Activated T-cell treated with anti-CD3 and anti-CD28 coated beads for 1 hour (primary cell): ENCODE data around the gene IFNLR1.
"Not testable (repeated sequence)": the region's sequence is repeated elsewhere in the genome, so short reads cannot be mapped to it uniquely, and the experiment has no call there.

Experiments used
- DNase-seq: peaks from one replicate; pipeline ENCODE4 v3.0.0-alpha.2; 2020; ENCODE audit warnings: low read depth

The IFNLR1 gene

DNA sequence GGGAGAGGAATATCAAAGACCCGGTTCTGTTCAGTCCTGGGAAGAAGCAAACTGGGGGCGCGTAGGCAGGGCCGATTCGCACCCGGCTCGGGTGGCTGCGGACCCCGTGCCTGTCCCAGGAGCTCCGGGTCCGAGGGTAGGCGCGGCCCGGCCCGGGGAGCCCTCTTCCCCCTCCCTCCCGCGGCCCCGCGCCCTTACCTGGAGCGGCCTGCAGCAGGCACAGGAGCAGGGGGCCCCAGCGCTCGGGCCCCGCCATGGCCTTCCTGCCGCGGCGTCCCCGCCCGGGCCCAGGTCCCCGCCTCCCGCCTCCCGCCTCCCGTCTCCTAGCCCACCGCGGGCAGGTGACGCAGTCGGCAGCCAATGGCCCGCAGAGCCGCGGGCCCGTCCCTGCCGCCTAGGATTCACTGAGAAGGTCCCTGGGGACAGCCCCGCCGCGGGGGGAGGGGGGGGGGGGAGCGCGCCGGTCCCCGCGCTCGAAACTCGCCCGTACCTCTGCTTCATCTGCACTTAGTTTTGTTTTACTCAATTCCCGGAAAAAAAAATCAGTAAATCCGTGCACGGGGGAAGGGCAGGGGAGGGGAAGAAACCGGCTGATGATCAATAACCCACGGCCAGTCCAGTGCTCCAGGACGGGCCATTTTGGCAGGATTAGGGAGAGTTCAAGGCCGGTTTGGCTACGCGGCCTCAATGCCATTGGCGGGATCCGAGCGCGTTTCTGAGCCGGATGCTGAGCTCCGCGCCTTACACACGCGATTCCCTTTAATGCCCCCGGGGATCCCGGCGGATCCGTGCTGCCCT lies at the start of gene IFNLR1:
IFNLR1 (minus strand) TSS at position 297 of the 798 bp plus-strand sequence; CDS start at position 256, 41 bp downstream.
- DNase-seq: peak; percentile 43

GRCh38 chr1:24235921-24236788 lies 49.1 kb upstream of the IFNLR1 start:
- DNase-seq: no peak

DNA sequence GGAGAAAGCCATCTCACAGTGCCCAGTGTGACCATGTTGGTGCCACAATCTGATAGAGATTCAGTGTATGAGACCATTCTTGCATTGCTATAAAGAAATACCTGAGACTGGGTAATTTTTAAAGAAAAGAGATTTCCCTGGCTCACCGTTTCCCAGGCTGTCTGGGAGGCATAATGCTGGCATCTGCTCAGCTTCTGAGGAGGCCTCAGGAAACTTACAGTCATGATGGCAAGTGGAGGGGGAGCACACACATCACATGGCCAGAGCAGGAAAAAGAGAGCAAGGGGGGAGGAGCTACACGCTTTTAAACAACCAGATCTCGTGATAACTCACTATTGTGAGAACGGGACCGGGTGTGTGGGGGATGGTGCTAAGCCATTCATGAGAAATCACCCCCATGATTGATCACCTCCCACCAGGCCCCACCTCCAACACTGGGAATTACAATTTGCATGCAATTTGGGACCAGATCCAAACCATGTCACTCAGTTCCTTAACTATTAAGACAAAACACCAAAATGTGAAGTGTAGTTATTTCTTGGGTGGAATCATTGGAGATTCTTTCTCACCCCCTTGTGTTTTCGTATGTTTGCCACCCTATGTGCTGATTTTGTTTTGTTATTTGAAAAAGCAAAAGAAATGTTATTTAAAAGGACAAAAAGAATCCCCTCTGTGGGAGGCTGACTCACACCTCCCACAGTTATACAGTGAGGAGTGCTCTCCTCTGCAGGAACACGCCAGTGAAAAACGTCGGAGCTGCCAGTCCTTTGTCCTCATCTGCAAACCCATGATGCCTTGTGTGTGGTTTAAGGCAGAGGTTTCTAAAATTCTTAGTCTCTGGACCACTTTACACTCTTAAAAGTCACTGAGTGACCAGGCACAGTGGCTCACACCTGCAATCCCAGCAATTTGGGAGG lies 46.9 kb upstream of the IFNLR1 start:
- no peak for DNase-seq

- no peak for DNase-seq
These were observed 44.6 kb upstream of the IFNLR1 start for GRCh38 chr1:24231701-24232100.

DNA sequence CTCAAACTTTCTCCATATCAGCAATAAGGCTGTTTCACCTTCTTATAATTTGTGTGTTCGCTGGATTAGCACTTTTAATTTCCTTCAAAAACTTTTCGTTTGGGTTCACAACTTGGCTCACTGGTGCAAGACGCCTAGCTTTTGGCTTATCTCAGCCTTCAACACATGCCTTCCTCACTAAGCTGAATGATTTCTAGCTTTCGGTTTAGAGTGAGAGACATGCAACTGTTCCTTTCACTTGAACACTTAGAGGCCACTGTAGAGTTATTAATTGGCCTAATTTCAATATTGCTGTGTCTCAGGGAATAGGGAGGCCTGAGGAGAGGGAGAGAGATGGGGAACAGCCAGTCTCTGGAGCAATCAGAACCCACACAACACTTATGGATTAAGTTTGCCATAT lies 41.2 kb upstream of the IFNLR1 start:
- DNase-seq: no peak

DNA sequence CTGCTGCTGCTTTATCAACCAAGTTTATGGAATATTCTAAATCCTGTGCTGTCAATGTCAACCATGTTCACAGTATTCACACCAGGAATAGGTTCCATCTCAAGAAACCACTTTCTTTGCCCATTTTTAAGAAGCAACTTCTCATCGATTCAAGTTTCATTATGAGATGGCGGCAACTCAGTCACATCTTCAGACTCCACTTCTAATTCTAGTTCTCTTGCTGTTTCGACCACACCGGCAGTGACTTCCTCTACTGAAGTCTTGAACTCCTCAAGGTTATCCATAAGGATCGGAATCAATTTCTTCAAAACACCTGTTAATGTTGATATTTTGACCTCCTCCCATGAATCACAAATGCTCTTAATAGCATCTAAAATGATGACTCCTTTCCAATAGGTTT lies 39.7 kb upstream of the IFNLR1 start:
- DNase-seq: no peak

DNA sequence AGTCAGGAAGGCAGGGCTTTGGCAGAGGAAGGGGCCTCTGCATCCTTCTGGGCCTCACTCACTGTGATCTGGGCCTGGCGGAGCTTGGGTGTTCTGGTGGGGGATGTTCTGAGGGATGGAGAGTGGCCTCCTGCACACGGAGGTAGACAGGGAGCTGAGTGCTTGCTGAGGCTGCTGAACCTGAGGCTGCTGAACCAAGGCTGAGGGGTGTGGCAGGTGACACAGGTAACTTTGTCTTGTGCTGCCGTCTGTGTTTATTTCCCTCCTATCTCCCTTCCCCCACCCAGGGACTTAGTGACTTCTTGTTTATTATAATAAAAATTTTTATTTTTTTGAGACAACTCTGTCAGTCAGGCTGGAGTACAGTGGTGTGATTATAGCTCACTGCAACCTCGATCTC lies 37.7 kb upstream of the IFNLR1 start:
- DNase-seq: no peak

GRCh38 chr1:24224086-24224485 lies 37.0 kb upstream of the IFNLR1 start:
- no peak for DNase-seq

DNA sequence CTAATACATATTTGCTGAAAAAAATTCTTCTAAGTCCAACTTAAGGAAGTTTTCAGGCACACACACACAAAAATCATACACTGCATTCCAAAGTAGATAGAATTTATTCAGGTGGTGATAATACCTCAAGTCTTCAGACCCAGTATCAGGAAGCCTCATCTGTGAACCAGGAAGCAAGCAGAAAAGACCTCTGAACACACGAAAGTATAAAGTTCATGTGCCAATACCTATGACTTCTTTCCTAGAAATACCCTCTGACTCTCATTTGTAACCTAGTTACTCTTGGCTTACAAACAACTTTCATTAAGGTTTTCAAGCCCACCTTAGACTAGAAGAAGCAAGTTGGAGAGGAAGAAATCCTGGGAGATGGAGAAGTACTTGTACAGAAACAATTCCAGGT lies 35.7 kb upstream of the IFNLR1 start:
- DNase-seq: no peak

DNA sequence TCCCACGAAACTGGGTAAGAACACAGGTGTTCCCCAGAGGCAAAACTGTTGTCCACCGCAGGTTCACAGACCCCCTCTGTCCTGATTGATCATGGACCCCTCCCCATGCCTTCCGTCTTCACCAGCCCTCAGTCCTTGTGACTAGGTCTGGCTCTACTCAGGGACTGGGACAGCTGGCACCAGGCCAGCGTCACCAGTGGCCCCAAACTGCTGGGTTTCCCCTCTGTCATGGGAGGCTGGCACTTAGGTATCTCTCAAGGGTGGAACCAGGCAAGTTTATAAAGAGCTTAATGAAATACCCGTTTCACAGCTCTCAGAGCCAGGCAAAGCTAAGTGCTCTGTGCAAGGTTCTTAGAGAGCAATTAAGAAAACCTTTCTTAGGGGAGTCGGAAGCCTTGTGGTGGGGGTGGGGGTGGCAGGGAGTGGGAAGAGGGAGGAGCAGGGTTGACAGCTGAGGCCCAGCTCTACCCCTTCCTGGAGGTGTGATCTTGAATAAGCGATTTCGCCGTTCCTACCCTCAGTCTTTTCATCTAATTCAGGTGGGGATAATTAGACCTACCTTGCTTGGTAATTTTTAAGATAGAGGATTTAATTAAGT lies 35.0 kb upstream of the IFNLR1 start:
- no peak for DNase-seq

DNA sequence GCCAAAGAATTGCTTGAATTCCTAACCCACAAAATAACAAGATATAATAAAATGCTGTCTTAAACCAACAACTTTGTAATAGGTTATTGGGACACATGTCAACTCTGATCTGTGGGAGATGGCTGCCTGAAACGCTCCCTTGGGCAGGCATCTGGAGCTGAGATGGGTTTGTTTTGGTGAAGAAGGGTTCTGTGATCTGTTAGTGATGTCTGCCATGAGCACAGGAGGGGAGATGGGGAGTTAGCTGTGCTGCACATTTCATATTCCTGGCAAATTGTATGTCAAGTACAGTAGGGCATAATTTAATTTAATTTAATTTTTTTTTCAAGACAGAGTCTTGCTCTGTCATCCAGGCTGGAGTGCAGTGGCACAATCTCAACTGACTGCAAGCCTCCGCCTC lies 34.2 kb upstream of the IFNLR1 start:
- DNase-seq: no peak

GRCh38 chr1:24216276-24217074 lies 29.4 kb upstream of the IFNLR1 start:
- no peak for DNase-seq

DNA sequence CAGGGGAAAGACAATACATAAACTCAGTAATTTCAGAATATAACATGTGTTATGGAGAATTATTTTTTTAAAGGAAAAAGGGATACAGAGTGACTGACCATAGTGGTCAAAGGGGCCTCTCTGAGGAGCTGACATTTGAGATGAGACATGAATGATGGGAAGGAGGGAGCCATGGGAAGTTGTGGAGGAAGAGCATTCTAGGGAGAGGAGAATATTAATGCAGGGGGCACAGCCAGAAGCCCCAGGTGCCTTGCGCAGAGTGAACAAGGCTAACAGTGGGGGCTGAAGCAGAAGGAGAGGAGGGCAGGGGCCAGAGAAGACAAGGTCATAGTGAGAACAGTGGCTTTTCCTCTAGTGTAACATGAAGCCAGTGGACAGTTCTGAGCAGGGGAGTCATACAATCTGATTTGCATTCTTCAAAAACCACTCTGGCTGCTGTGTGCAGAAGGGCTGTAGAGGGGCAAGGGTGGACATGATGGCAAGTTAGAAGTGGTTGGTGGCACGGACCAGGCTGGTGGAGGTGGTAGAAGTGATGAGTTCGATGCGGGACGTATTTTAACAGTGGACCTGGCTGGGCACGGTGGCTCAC lies 28.2 kb upstream of the IFNLR1 start:
- no peak for DNase-seq

DNA sequence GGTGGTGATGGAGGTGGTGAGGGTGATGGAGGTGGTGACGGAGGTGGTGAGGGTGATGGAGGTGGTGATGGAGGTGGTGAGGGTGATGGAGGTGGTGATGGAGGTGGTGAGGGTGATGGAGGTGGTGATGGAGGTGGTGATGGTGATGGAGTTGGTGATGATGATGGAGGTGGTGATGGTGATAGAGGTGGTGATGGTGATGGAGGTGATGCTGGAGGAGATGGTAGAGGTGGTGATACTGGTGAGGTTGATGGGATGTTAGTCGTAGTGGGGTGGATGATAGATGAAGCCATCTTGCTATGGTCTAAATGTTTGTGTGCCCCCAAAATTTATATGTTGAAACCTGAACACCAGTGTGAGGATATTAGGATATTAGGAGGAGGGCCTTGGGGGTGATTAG lies 25.3 kb upstream of the IFNLR1 start:
- DNase-seq: no peak

- no peak for DNase-seq
These were observed 23.1 kb upstream of the IFNLR1 start for GRCh38 chr1:24210195-24210627.

GRCh38 chr1:24209097-24209496 lies 22.0 kb upstream of the IFNLR1 start:
- no peak for DNase-seq

DNA sequence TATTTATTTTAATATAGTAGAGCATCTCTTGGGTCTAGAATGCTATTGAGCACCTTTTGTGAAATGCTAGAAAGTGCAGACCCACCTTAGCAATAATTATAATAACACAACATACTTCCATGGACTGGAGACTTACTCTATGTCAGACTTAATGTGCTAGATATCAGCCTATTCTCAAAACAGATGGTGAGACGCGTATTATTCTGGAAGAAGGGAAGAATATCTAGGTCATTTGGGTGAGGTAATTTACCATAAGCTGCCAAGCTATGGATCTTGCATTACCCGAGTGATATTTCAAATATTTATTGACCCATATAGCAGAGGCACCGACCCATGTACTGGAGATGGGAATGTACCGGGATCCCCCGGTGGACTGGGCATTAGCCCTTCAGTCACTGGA lies 20.6 kb upstream of the IFNLR1 start:
- no peak for DNase-seq

GRCh38 chr1:24207395-24207687 lies 20.3 kb upstream of the IFNLR1 start:
- DNase-seq: not testable (repeated sequence)

DNA sequence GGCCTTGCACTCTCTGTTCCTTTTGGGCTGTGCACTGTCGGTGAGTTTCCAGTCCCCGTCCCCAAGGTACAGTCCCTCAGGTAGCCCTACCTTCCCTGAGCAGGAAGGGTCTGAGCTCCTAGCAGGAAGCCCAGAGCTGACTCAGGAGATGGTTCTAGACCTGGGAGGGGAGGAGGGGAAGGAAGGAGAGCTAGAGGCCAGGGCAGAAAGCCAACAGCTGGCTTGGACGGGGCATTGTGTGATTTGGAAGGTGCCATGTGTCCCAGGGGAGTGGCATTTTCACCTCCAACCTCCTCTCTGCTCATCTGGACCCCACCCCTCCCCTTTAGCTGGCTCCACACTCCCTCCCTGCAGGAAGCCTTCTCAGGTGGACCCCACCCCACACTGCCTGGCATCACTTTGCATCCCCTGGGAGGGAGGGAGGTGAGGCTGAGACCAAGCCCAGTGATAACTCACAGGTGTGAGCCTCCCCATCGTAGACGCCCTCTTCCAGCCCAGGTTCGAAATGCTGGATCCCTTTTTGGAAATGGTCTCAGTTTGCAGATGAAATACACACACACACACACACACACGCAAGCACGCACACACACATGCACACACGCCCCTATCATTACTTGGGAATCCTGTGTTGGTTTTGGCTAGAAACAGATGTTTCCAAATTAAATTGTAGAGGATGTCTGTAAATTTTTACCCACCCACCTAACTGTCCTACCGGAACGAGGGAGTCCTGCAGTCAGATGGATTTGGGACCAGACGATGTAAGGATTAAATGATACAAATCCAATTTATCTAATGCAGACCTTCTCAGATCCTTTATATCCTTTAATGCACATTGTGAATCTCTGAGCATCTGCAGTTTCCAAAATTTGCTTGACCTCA lies 19.7 kb upstream of the IFNLR1 start:
- DNase-seq: no peak

GRCh38 chr1:24206083-24206464 lies 19.0 kb upstream of the IFNLR1 start:
- DNase-seq: no peak
